Calu3 (cell line): ENCODE data around the gene GATAD2A. TPM values are rescaled to one million over a fixed set of nuclear protein-coding genes. Genes with fewer than 3 reads are reported as not detected.

ENCODE experiments used
- BruUV-seq: library from RNA; stranded (reverse); fragments of 400-500 nt; replicated peaks from 2 replicates; lab custom pipeline; 2021; lab: Mats Ljungman, UMichigan
- CTCF ChIA-PET: fragments of 300-600 bp; sonication (Branson Sonifier 250); formaldehyde crosslinking; loops from one replicate; lab custom pipeline; 2022; ENCODE audit warnings: antibody characterized with exemption; lab: Charles Lee
- DNase-seq: peaks from one replicate; pipeline ENCODE4 v3.0.0; 2022
- H3K27ac Mint-ChIP-seq: one replicate; pipeline ENCODE4 v1.8.0; 2022; ENCODE audit warnings: mixed read lengths; ENCODE audit not compliant: unreplicated experiment
- H3K27me3 Mint-ChIP-seq: one replicate; pipeline ENCODE4 v1.8.0; 2022; ENCODE audit warnings: mixed read lengths; ENCODE audit not compliant: unreplicated experiment
- H3K36me3 Mint-ChIP-seq: one replicate; pipeline ENCODE4 v1.8.0; 2022; ENCODE audit warnings: mild to moderate bottlenecking, moderate library complexity, mixed read lengths; ENCODE audit not compliant: insufficient read depth, unreplicated experiment
- H3K4me1 Mint-ChIP-seq: one replicate; pipeline ENCODE4 v1.8.0; 2022; ENCODE audit warnings: mild to moderate bottlenecking, low read depth, mixed read lengths; ENCODE audit not compliant: unreplicated experiment
- H3K4me3 Mint-ChIP-seq: one replicate; pipeline ENCODE4 v1.8.0; 2022; ENCODE audit warnings: mild to moderate bottlenecking, low read depth, moderate library complexity, mixed read lengths; ENCODE audit not compliant: unreplicated experiment
- H3K9me3 Mint-ChIP-seq: one replicate; pipeline ENCODE4 v1.8.0; 2022; ENCODE audit warnings: low read depth, mixed read lengths; ENCODE audit not compliant: unreplicated experiment
- CTCF ChIP-seq: fragments of 200-600 bp; IDR thresholded peaks from one replicate; pipeline ENCODE4 v1.8.0; 2022; ENCODE audit warnings: antibody characterized with exemption; ENCODE audit not compliant: unreplicated experiment
- intact Hi-C: fragments of 100-400 bp; cut with micrococcal nuclease; formaldehyde crosslinking; loops from one replicate; pipeline ENCODE4 v1.10.0; 2022; ENCODE audit not compliant: unreplicated experiment
- total RNA-seq: library from RNA; stranded (reverse); gene quantifications from 2 replicates; pipeline ENCODE4 v1.2.3, GENCODE V29; 2022

GATAD2A gene
- total RNA-seq, 1 experiment from 2014 or later, result 79.8 TPM

GRCh38 chr19:19543640-19544039 lies 138.2 kb downstream of the GATAD2A start:
- H3K36me3 Mint-ChIP-seq, result no peaks in the 10 kb centered on the region
- no peaks in the 10 kb centered on the region for H3K4me1 Mint-ChIP-seq
- H3K27ac Mint-ChIP-seq, result no peak overlapping the region
- TF ChIP-seq CTCF, result no peak
- no peak for DNase-seq
- intact Hi-C loops, result no loop called here
- BruUV-seq, result no TSS peak
- CTCF ChIA-PET, result interaction anchor here (0.6 kb wide), 1 partner anchor 9 kb away, joined by 3 read pairs; no protein-coding TSS in a partner anchor
- H3K9me3 Mint-ChIP-seq, result no peaks in the 10 kb centered on the region
- no peak overlapping the region for H3K4me3 Mint-ChIP-seq
- peaks cover 9% of the 10 kb centered on the region for H3K27me3 Mint-ChIP-seq

- no peaks in the 10 kb centered on the region for H3K9me3 Mint-ChIP-seq
- no TSS peak for BruUV-seq
- no peak overlapping the region for H3K4me3 Mint-ChIP-seq
- no peaks in the 10 kb centered on the region for H3K36me3 Mint-ChIP-seq
- no peaks in the 10 kb centered on the region for H3K4me1 Mint-ChIP-seq
- DNase-seq, result no peak
- intact Hi-C loops, result no loop called here
- CTCF ChIA-PET, result no interaction called here
- peaks cover 11% of the 10 kb centered on the region for H3K27me3 Mint-ChIP-seq
- H3K27ac Mint-ChIP-seq, result no peak overlapping the region
- no peak for TF ChIP-seq CTCF
Measured at GRCh38 chr19:19544257-19544953, 138.9 kb downstream of the GATAD2A start.

- intact Hi-C loops, result no loop called here
Measured at GRCh38 chr19:19544954-19545591, 139.6 kb downstream of the GATAD2A start.

GRCh38 chr19:19545707-19546106 lies 140.2 kb downstream of the GATAD2A start:
- CTCF ChIA-PET, result no interaction called here
- intact Hi-C loops, result no loop called here
- no peaks in the 10 kb centered on the region for H3K4me1 Mint-ChIP-seq
- no peak for DNase-seq
- no peak overlapping the region for H3K4me3 Mint-ChIP-seq
- no TSS peak for BruUV-seq
- H3K36me3 Mint-ChIP-seq, result peaks cover 4% of the 10 kb centered on the region
- H3K27me3 Mint-ChIP-seq, result peaks cover 14% of the 10 kb centered on the region
- TF ChIP-seq CTCF, result no peak
- no peak overlapping the region for H3K27ac Mint-ChIP-seq
- H3K9me3 Mint-ChIP-seq, result no peaks in the 10 kb centered on the region

More at GRCh38 chr19:19544954-19545591, 139.6 kb downstream of the GATAD2A start:
- no TSS peak for BruUV-seq
- Mint-ChIP-seq H3K27ac (no peak overlapping the region), H3K4me3 (no peak overlapping the region), H3K36me3 (no peaks in the 10 kb centered on the region), H3K9me3 (no peaks in the 10 kb centered on the region), H3K27me3 (peaks cover 14% of the 10 kb centered on the region), H3K4me1 (no peaks in the 10 kb centered on the region)
- TF ChIP-seq CTCF, result no peak
- no peak for DNase-seq
- CTCF ChIA-PET, result no interaction called here
